Pancreas (tissue), 10 donors: ENCODE results near the gene SLC22A9. TPM values are rescaled to one million over a fixed set of nuclear protein-coding genes. Genes with fewer than 3 reads are reported as not detected.

Experiments
- ATAC-seq, 4 donors: fragments of 200-7000 bp; cut with Tn5 transposase; one replicate each; pipeline versions ENCODE4 v1.8.0 to v1.9.1; 2020; ENCODE audit warnings: mild to moderate bottlenecking in 4 of 4, moderate library complexity in 4 of 4
- DNase-seq, 6 donors: peaks; one replicate each; pipeline ENCODE4 v3.0.0-alpha.2; 2020
- FAIRE-seq: peaks from 2 replicates; lab custom pipeline; 2012; peaks lifted over from hg19 to GRCh38; lab: Jason Lieb, UNC
- H3K27ac ChIP-seq, 4 donors: fragments of 200-600 bp; sonication (generic); 1 replicate in 3 of 4; 2 replicates in 1 of 4; pipeline versions ENCODE4 v1.5.0 to v1.8.0; 2020
- H3K27me3 ChIP-seq, 4 donors: fragments of 200-600 bp; one replicate each; pipeline ENCODE4 v1.8.0; 2021
- H3K36me3 ChIP-seq, 3 donors: fragments of 200-600 bp; sonication (generic) in 1 of 3; one replicate each; pipeline versions ENCODE4 v1.5.0 to v1.8.0; 2020 to 2021
- H3K4me1 ChIP-seq, 3 donors: fragments of 200-600 bp; one replicate each; pipeline ENCODE4 v1.8.0; 2021
- H3K4me3 ChIP-seq, 4 donors: fragments of 200-600 bp; sonication (generic) in 2 of 4; one replicate each; pipeline versions ENCODE4 v1.5.0 to v1.8.0; 2020 to 2021
- H3K9me3 ChIP-seq, 4 donors: fragments of 200-600 bp; one replicate each; pipeline ENCODE4 v1.8.0; 2021
- WGBS, 2 donors: extraction: QIAGEN DNeasy Blood & Tissue Kit; methylation state at CpG; one replicate each; pipeline ENCODE4 v1.1.7; 2013; 5-methylcytosine and 5-hydroxymethylcytosine counted together
- intact Hi-C, 3 donors: fragments of 100-400 bp; cut with DNase I; formaldehyde crosslinking; loops; one replicate each; pipeline versions ENCODE4 v1.11.1 to v1.14.2; 2022
- polyA plus RNA-seq, 2 donors: library from polyadenylated mRNA; stranded (reverse); fragments of 200-250 nt; gene quantifications; one replicate each; pipeline ENCODE4 v1.2.3, GENCODE V29; 2013
- total RNA-seq, 6 donors: library from RNA; stranded (reverse); fragmentation: NEBNext Ultra II Directional in 4 of 6; extraction: Animal tissue kit (Norgen Biotek cat#: 25700) in 4 of 6; gene quantifications; one replicate each; pipeline versions ENCODE4 v1.2.1 to v1.2.4, GENCODE V29; 2021 to 2023
- TF ChIP-seq, protein P1 (sequence below), 4 donors: fragments of 200-600 bp; sonication (generic) in 3 of 4; IDR thresholded peaks; one replicate each; pipeline versions ENCODE4 v1.5.0 to v1.8.0; 2021; ENCODE audit warnings: antibody characterized with exemption in 4 of 4
- donor health status: healthy with polysubstance abuse.
- donor health status: DM: no; HTN: no; CAD: no; lungs with moderate emphysema.
- donor health status: DM: no; HTN: no; CAD: no.
- donor health status: control.
- donor health status: control.
- donor health status: Bipolar disorder and iron deficiency.
- donor health status: DM: yes; HTN: yes; CAD: no.
- donor health status: DM: no; HTN: no; CAD: no.
- donor health status: DM: no; HTN: no; CAD: no.
- donor health status: DM: yes; HTN: yes; CAD: no.

Gene SLC22A9
- total and polyA plus RNA-seq, 8 donors: 0.12 to 0.44 (median 0.26) TPM; not detected in 3

DNA sequence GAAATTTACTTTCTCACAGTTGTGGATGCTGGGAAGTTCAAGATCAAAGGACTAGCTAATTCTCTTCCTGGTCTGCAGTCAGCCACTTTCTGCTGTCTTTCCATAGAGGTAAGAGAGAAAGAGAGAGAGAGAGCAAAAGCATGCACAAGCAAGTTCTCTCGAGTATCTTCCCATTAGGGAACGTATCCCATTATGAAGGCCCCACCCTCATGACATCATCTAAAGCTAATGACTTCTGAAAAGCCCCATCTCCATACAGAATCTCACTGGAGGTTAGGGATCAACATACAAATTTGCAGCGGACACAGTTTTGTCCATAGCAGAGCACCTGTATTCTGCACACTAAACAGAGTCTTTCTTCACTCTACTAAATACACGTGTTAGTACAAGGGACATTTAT, 17.4 kb upstream of the SLC22A9 start:
- Histone ChIP-seq H3K4me1 (no peaks in the 10 kb centered on the region), H3K4me3 (no peak overlapping the region), H3K27ac (no peak overlapping the region), H3K9me3 (no peaks in the 10 kb centered on the region), H3K36me3 (no peaks in the 10 kb centered on the region), H3K27me3 (no peaks in the 10 kb centered on the region)
- ATAC-seq (no peak), DNase-seq (no peak), FAIRE-seq (no peak)
- intact Hi-C loops: no loop called here
- TF ChIP-seq, protein P1, sequence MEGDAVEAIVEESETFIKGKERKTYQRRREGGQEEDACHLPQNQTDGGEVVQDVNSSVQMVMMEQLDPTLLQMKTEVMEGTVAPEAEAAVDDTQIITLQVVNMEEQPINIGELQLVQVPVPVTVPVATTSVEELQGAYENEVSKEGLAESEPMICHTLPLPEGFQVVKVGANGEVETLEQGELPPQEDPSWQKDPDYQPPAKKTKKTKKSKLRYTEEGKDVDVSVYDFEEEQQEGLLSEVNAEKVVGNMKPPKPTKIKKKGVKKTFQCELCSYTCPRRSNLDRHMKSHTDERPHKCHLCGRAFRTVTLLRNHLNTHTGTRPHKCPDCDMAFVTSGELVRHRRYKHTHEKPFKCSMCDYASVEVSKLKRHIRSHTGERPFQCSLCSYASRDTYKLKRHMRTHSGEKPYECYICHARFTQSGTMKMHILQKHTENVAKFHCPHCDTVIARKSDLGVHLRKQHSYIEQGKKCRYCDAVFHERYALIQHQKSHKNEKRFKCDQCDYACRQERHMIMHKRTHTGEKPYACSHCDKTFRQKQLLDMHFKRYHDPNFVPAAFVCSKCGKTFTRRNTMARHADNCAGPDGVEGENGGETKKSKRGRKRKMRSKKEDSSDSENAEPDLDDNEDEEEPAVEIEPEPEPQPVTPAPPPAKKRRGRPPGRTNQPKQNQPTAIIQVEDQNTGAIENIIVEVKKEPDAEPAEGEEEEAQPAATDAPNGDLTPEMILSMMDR (IDR thresholded peaks at IDR 0.05): no peak
- WGBS, 2 donors: 66 to 79% methylated on average over 4 of the region's 4 CpGs

DNA sequence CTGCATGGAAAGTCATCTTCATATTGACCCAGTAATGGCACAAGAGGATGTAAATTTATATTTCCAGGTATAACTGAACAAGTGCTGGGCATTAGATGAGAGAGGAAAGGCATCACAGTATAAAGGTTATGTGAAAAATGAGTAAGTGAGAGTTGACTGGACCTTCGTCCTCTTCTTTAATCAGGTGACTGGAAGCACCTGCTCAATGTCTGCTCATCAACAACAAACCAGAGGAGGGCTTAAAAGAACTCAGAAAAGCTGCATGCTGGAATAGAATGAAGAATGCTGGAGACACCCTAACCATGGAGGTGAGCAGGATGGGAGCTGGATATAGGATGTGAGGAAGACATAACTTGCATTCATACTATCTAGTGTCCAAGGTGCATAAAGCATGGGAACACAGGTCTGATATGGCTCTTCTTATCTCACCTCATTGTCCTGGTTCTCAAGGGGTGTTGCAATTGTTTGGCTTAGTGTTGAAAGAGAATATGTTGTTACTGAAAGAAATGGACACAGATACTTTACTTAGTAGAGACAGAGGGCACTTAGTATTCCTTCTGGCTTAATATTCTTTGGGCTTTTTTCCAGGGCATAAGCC, 7.3 kb upstream of the SLC22A9 start:
- Histone ChIP-seq H3K4me3 (no peak overlapping the region), H3K27me3 (no peaks in the 10 kb centered on the region), H3K27ac (no peak overlapping the region), H3K9me3 (no peaks in the 10 kb centered on the region), H3K4me1 (no peaks in the 10 kb centered on the region), H3K36me3 (no peaks in the 10 kb centered on the region)
- FAIRE-seq: no peak
- no peak for DNase-seq
- 69 to 80% methylated on average over 1 of the region's 1 CpG for WGBS, 2 donors
- TF ChIP-seq, protein P1 (IDR thresholded peaks at IDR 0.05): no peak
- intact Hi-C loops: no loop called here
- ATAC-seq: no peak

DNA sequence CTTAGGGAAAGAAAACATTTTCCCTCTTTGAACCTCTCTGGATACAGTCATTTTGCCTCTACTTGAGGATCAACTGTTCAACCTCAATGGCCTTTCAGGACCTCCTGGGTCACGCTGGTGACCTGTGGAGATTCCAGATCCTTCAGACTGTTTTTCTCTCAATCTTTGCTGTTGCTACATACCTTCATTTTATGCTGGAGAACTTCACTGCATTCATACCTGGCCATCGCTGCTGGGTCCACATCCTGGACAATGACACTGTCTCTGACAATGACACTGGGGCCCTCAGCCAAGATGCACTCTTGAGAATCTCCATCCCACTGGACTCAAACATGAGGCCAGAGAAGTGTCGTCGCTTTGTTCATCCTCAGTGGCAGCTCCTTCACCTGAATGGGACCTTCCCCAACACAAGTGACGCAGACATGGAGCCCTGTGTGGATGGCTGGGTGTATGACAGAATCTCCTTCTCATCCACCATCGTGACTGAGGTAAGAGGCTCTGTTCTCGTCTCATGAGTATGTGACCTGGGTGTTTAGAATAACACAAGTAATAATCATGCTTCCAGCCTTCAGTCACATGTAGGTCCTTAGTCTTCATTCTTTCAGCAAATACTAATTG, 495 bp downstream of the SLC22A9 start:
- WGBS, 2 donors: 86 to 96% methylated on average over 7 of the region's 7 CpGs
- ATAC-seq (peak in 3 of 4 donors; percentile 14 to 32 (median 30)), DNase-seq (no peak), FAIRE-seq (no peak)
- peak overlapping the region; percentile 28 to 75 (median 55) for H3K27ac ChIP-seq
- no peak overlapping the region for H3K4me3 ChIP-seq
- no peaks in the 10 kb centered on the region for H3K36me3 ChIP-seq
- intact Hi-C loops: no loop called here
- H3K27me3 ChIP-seq: no peaks in the 10 kb centered on the region
- H3K9me3 ChIP-seq: no peaks in the 10 kb centered on the region
- TF ChIP-seq, protein P1 (IDR thresholded peaks at IDR 0.05): no peak
- H3K4me1 ChIP-seq: peaks cover 0 to 14% (median 13%) of the 10 kb centered on the region in 3 donors

DNA sequence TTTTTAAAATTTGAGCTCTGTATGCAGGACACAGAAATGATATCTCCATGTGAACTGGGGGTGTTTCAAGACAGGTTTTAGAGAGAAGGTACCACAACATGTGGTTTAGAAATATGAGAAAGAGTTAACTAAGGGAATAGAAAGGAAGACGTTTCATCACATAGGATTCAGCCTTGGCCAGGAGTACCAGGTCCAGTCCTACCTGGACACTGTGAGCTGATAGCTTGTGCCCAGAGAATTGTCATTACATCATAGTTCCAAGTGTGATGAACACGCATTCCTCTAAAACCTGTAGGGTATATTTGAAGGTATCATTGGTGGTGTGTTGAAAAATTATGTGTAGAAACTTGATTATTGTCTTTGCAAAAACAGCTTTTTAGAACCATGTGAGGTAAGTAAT, 1.8 kb downstream of the SLC22A9 start:
- Histone ChIP-seq H3K9me3 (no peaks in the 10 kb centered on the region), H3K27me3 (no peaks in the 10 kb centered on the region), H3K27ac (no peak overlapping the region), H3K36me3 (no peaks in the 10 kb centered on the region), H3K4me3 (no peak overlapping the region), H3K4me1 (peaks cover 0 to 14% (median 13%) of the 10 kb centered on the region in 3 donors)
- DNase-seq: no peak
- TF ChIP-seq, protein P1 (IDR thresholded peaks at IDR 0.05): no peak
- no peak for FAIRE-seq
- 72 to 79% methylated on average over 2 of the region's 2 CpGs for whole genome bisulfite sequencing, 2 donors
- no peak for ATAC-seq
- intact Hi-C loops: no loop called here

DNA sequence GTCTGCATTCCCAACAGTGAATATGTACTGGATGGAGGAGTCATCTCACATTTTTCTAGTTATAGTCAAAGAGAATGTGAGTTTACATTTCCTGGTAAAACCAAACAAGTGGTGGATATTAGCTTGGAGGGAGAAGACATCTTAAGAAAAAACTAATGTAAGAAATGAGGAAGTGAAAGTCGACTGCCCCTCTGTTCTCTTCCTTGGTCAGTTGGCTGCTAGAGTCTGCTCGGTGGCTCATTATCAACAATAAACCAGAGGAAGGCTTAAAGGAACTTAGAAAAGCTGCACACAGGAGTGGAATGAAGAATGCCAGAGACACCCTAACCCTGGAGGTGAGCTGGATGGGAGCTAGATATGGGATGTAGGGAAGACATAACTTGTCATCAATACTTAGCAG, 5.8 kb downstream of the SLC22A9 start:
- Histone ChIP-seq H3K4me3 (no peak overlapping the region), H3K9me3 (no peaks in the 10 kb centered on the region), H3K4me1 (peaks cover 0 to 7% (median 0%) of the 10 kb centered on the region in 3 donors), H3K27ac (no peak overlapping the region), H3K36me3 (no peaks in the 10 kb centered on the region), H3K27me3 (no peaks in the 10 kb centered on the region)
- 72 to 86% methylated on average over 2 of the region's 2 CpGs for WGBS, 2 donors
- DNase-seq (no peak), FAIRE-seq (no peak), ATAC-seq (no peak)
- TF ChIP-seq, protein P1 (IDR thresholded peaks at IDR 0.05): no peak
- intact Hi-C loops: no loop called here
